ENCODE data around the gene FRRS1L. TPM values are rescaled to one million over a fixed set of nuclear protein-coding genes. Genes with fewer than 3 reads are reported as not detected.
A peak's percentile ranks its signal among the peaks of the same experiment; 100 is the strongest.

The FRRS1L gene
- total RNA-seq, 1 experiment from 2014 or later, result 1.0 TPM

GRCh38 chr9:109113892-109114609 is 53.0 kb downstream of the FRRS1L start:
- Mint-ChIP-seq H3K27me3 (ENCODE audit: low read depth) (no peaks in the 10 kb centered on the region), H3K4me1 (peaks cover 78% of the 10 kb centered on the region), H3K9me3 (no peaks in the 10 kb centered on the region), H3K4me3 (no peak overlapping the region), H3K36me3 (peaks cover 13% of the 10 kb centered on the region), H3K27ac (peak overlapping the region; percentile 82)
- DNase-seq (ENCODE audit: low spot score) (no peak), ATAC-seq (no peak)
- TF ChIP-seq FOXK1 (CRISPR knock-in tag; IDR thresholded peaks at IDR 0.05) (no peak), ETV6 (CRISPR knock-in tag; IDR thresholded peaks at IDR 0.05) (no peak), USF1 (CRISPR knock-in tag; IDR thresholded peaks at IDR 0.05) (no peak), HMGA2 (CRISPR knock-in tag; IDR thresholded peaks at IDR 0.05) (no peak), MLX (CRISPR knock-in tag; IDR thresholded peaks at IDR 0.05) (no peak), TEAD4 (CRISPR knock-in tag; IDR thresholded peaks at IDR 0.05) (no peak), USF2 (CRISPR knock-in tag; IDR thresholded peaks at IDR 0.05) (no peak), AFF4 (CRISPR knock-in tag; IDR thresholded peaks at IDR 0.05; ENCODE audit: borderline replicate concordance) (no peak), FOXP4 (CRISPR knock-in tag; IDR thresholded peaks at IDR 0.05) (no peak), NFATC4 (CRISPR knock-in tag; IDR thresholded peaks at IDR 0.05) (no peak), ZNF396 (CRISPR knock-in tag; IDR thresholded peaks at IDR 0.05; ENCODE audit: borderline replicate concordance) (no peak), TP53 (CRISPR knock-in tag; IDR thresholded peaks at IDR 0.05) (no peak), ZNF532 (CRISPR knock-in tag; IDR thresholded peaks at IDR 0.05; ENCODE audit: borderline replicate concordance) (no peak)
- ChIA-PET POLR2A (no interaction called here), CTCF (no interaction called here)
